Sigmoid colon (tissue), 7 donors: Measurements from ENCODE around the gene KRTAP4-9. TPM values are rescaled to one million over a fixed set of nuclear protein-coding genes. Genes with fewer than 3 reads are reported as not detected.
"Not testable (repeated sequence)": the region's sequence is repeated elsewhere in the genome, so short reads cannot be mapped to it uniquely, and the experiment has no call there.

Experiments
- DNase-seq: peaks from one replicate; pipeline ENCODE4 v3.0.0-alpha.2; 2019
- H3K27ac ChIP-seq, 4 donors: fragments of 200-600 bp; sonication (generic); one replicate each; pipeline ENCODE4 v1.5.1; 2016 to 2019; ENCODE audit warnings: mild to moderate bottlenecking in 1 of 4
- H3K27me3 ChIP-seq, 3 donors: fragments of 200-600 bp; sonication (generic); one replicate each; pipeline ENCODE4 v1.5.1; 2019; ENCODE audit warnings: mild to moderate bottlenecking in 1 of 3
- H3K36me3 ChIP-seq, 4 donors: fragments of 200-600 bp; sonication (generic); one replicate each; pipeline ENCODE4 v1.5.1; 2016 to 2019
- H3K4me1 ChIP-seq, 4 donors: fragments of 200-600 bp; sonication (generic); one replicate each; pipeline ENCODE4 v1.5.1; 2017 to 2019
- H3K4me3 ChIP-seq, 4 donors: fragments of 200-600 bp; sonication (generic); one replicate each; pipeline ENCODE4 v1.5.1; 2017 to 2019; ENCODE audit warnings: mild to moderate bottlenecking in 2 of 4, moderate library complexity in 1 of 4
- H3K9me3 ChIP-seq, 4 donors: fragments of 200-600 bp in 3 of 4; sonication (generic) in 3 of 4; one replicate each; pipeline versions ENCODE4 v1.5.1 to v1.6.1; 2013 to 2019
- EP300 ChIP-seq, 4 donors: sonication (generic); formaldehyde crosslinking; IDR thresholded peaks; one replicate each; pipeline ENCODE4 v1.6.1; 2017; ENCODE audit warnings: antibody characterized with exemption in 4 of 4
- POLR2A ChIP-seq, 2 donors: fragments of 450-650 bp; IDR thresholded peaks; one replicate each; pipeline ENCODE4 v1.6.1; 2016; ENCODE audit warnings: antibody characterized with exemption in 2 of 2, mild to moderate bottlenecking in 2 of 2, moderate library complexity in 2 of 2
- POLR2AphosphoS5 ChIP-seq, 4 donors: sonication (generic); formaldehyde crosslinking; IDR thresholded peaks; one replicate each; pipeline ENCODE4 v1.6.1; 2017; ENCODE audit warnings: antibody characterized with exemption in 4 of 4
- WGBS, 2 donors: extraction: QIAGEN DNeasy Blood & Tissue Kit; methylation state at CpG; one replicate each; pipeline ENCODE4 v1.1.7; 2013; 5-methylcytosine and 5-hydroxymethylcytosine counted together
- intact Hi-C: fragments of 100-400 bp; cut with DNase I; formaldehyde crosslinking; loops from one replicate; pipeline ENCODE4 v1.15.1; 2023
- polyA plus RNA-seq, 3 donors: library from polyadenylated mRNA; stranded (reverse); fragments of 200-250 nt; gene quantifications; one replicate each; pipeline ENCODE4 v1.2.3, GENCODE V29; 2013
- total RNA-seq, 4 donors: library from RNA; depleted of rRNA; stranded (reverse); fragments of >200 nt; gene quantifications; one replicate each; pipeline ENCODE4 v1.1.0, GENCODE V29; 2016
- TF ChIP-seq, protein P1 (sequence below), 4 experiments: fragments of 450-650 bp in 3 of 4; fragments of 200-600 bp in 1 of 4; IDR thresholded peaks; one replicate each; pipeline ENCODE4 v1.5.1; 2016 to 2019; ENCODE audit warnings: antibody characterized with exemption in 4 of 4, mild to moderate bottlenecking in 3 of 4, moderate library complexity in 2 of 4
- donor health status: healthy with polysubstance abuse.
- donor health status: Bipolar disorder and iron deficiency.
- donor health status: healthy.

The KRTAP4-9 gene
- total and polyA plus RNA-seq, 7 donors: not detected

DNA sequence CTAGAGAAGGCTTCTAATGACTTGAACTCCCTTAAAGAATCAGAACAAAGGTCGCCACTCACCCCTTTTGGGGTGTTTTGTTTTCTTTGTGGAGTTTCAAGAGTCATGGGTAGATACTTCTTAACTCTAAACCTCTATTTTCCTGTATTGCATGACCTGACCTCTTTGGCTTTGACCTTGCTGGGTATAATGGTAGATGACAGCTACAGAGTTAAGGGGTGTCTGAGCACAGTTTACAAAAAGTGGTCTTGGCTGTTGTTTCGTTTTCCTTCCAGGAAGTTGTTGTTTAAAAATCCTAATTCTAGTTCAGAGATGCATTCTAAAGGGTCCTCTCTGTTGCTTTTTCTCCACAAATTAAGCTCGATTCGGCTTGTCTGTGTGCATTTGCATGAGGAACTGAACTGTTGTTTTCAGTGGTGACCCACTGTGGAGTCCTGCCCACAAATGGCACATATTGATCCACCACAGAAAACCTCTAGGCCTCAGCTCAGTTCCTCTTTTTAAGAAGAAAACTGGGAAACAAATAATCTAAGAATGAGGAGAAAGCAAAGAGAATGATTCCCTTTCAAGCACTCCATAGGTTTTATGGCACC lies 16.3 kb upstream of the KRTAP4-9 start:
- H3K4me3 ChIP-seq, DNase-seq, H3K4me1 ChIP-seq, intact Hi-C loops, H3K9me3 ChIP-seq, H3K36me3 ChIP-seq, H3K27me3 ChIP-seq, H3K27ac ChIP-seq: not testable (repeated sequence)
- WGBS, 2 donors: 64 to 73% methylated on average over 4 of the region's 4 CpGs

GRCh38 chr17:41096055-41096454 lies 9.1 kb upstream of the KRTAP4-9 start:
- 88 to 90% methylated on average over 7 of the region's 7 CpGs for WGBS, 2 donors
- intact Hi-C loops: no loop called here
- no peak for DNase-seq
- no peak for TF ChIP-seq POLR2A (IDR thresholded peaks at IDR 0.05)
- TF ChIP-seq EP300 (IDR thresholded peaks at IDR 0.05): no peak
- TF ChIP-seq, protein P1, sequence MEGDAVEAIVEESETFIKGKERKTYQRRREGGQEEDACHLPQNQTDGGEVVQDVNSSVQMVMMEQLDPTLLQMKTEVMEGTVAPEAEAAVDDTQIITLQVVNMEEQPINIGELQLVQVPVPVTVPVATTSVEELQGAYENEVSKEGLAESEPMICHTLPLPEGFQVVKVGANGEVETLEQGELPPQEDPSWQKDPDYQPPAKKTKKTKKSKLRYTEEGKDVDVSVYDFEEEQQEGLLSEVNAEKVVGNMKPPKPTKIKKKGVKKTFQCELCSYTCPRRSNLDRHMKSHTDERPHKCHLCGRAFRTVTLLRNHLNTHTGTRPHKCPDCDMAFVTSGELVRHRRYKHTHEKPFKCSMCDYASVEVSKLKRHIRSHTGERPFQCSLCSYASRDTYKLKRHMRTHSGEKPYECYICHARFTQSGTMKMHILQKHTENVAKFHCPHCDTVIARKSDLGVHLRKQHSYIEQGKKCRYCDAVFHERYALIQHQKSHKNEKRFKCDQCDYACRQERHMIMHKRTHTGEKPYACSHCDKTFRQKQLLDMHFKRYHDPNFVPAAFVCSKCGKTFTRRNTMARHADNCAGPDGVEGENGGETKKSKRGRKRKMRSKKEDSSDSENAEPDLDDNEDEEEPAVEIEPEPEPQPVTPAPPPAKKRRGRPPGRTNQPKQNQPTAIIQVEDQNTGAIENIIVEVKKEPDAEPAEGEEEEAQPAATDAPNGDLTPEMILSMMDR (IDR thresholded peaks at IDR 0.05): no peak
- no peak for TF ChIP-seq POLR2AphosphoS5 (IDR thresholded peaks at IDR 0.05)
- Histone ChIP-seq H3K4me1 (no peaks in the 10 kb centered on the region), H3K9me3 (no peaks in the 10 kb centered on the region), H3K4me3 (no peak overlapping the region), H3K36me3 (no peaks in the 10 kb centered on the region), H3K27me3 (no peaks in the 10 kb centered on the region), H3K27ac (no peak overlapping the region)

DNA sequence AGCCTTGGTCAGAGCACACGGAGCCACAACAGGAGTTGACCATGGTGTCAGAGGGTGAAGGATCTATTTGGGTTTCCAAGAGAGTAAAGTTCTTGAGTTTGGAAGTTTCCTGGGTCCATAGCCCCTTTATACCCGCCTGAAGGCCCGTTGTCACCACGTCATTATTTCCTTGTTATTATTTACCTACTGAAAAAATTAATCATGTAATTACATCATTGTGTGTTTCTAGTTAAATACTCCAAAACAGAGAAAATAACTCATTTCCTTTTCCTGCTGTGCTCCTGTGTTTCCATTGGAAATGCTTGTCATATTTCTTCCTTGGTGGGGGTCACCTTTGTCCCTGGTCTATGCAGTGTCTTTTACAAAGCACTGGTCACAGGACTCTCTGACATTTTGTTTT lies 7.1 kb upstream of the KRTAP4-9 start, which contains the start of gene KRTAP4-8:
Gene KRTAP4-8, minus strand, starts transcription at position 101 of the 400 bp plus-strand sequence. Its CDS starts 58 bp downstream, at position 43.
- Histone ChIP-seq H3K4me3 (no peak within 1 kb of the TSS), H3K27me3 (no peaks in the 10 kb centered on the region), H3K9me3 (no peaks in the 10 kb centered on the region), H3K36me3 (no peaks in the 10 kb centered on the region), H3K27ac (no peak within 1 kb of the TSS), H3K4me1 (no peaks in the 10 kb centered on the region)
- intact Hi-C loops: no loop called here
- 51 to 80% methylated on average over 4 of the region's 4 CpGs for WGBS, 2 donors
- DNase-seq: no peak
- TF ChIP-seq POLR2AphosphoS5 (IDR thresholded peaks at IDR 0.05): no peak

GRCh38 chr17:41098481-41098880 lies 6.7 kb upstream of the KRTAP4-9 start:
- Histone ChIP-seq H3K9me3 (no peaks in the 10 kb centered on the region), H3K4me1 (no peaks in the 10 kb centered on the region), H3K36me3 (no peaks in the 10 kb centered on the region), H3K27ac (no peak overlapping the region), H3K4me3 (no peak overlapping the region), H3K27me3 (no peaks in the 10 kb centered on the region)
- TF ChIP-seq, protein P1 (IDR thresholded peaks at IDR 0.05): no peak
- TF ChIP-seq POLR2A (IDR thresholded peaks at IDR 0.05): no peak
- TF ChIP-seq EP300 (IDR thresholded peaks at IDR 0.05): no peak
- no peak for TF ChIP-seq POLR2AphosphoS5 (IDR thresholded peaks at IDR 0.05)
- 80 to 85% methylated on average over 6 of the region's 6 CpGs for WGBS, 2 donors
- no peak for DNase-seq
- intact Hi-C loops: no loop called here

- H3K4me3 ChIP-seq, H3K27ac ChIP-seq, intact Hi-C loops, H3K4me1 ChIP-seq, H3K27me3 ChIP-seq, H3K36me3 ChIP-seq, DNase-seq, H3K9me3 ChIP-seq: not testable (repeated sequence)
- 41 to 72% methylated on average over 7 of the region's 7 CpGs for WGBS, 2 donors
Measured at GRCh38 chr17:41099682-41100480, 5.3 kb upstream of the KRTAP4-9 start.

- Histone ChIP-seq H3K4me3 (no peak within 1 kb of the TSS), H3K4me1 (no peaks in the 10 kb centered on the region), H3K27ac (no peak within 1 kb of the TSS), H3K9me3 (no peaks in the 10 kb centered on the region), H3K27me3 (no peaks in the 10 kb centered on the region), H3K36me3 (no peaks in the 10 kb centered on the region)
- TF ChIP-seq POLR2A (IDR thresholded peaks at IDR 0.05) (no peak), POLR2AphosphoS5 (IDR thresholded peaks at IDR 0.05) (no peak), EP300 (IDR thresholded peaks at IDR 0.05) (no peak)
- TF ChIP-seq, protein P1 (IDR thresholded peaks at IDR 0.05): no peak
- intact Hi-C loops: no loop called here
- WGBS, 2 donors: 57 to 59% methylated on average over 9 to 10 of the region's 10 CpGs
- DNase-seq: no peak
Measured at GRCh38 chr17:41101586-41102259, 3.5 kb upstream of the KRTAP4-9 start, which contains the start of gene KRTAP4-16. KRTAP4-16 (minus strand) TSS chr17:41102209; CDS start chr17:41102209, 0 bp downstream.
